ENCODE measurements around the gene EIF5AL1. TPM values are rescaled to one million over a fixed set of nuclear protein-coding genes. Genes with fewer than 3 reads are reported as not detected.
A peak's percentile ranks its signal among the peaks of the same experiment; 100 is the strongest.

EIF5AL1 gene
- total and polyA plus RNA-seq, 9 of the 15 experiments (the other 6 are each of a cell fraction or from before 2014, with no cell fraction given): 0.03 to 3.4 (median 0.53) TPM; not detected in 1

GRCh38 chr10:79502561-79503309 is 9.6 kb upstream of the EIF5AL1 start (continued):
- TF ChIP-seq ZNF740 (CRISPR knock-in tag; IDR thresholded peaks at IDR 0.05) (peak; percentile 17; the same call in 1 of the 2 replicates), ZNF740 (tag; IDR thresholded peaks at IDR 0.05) (0 out of 4 replicates have a peak, but pooled peaks of 1 of the 2 experiments have one; percentile 29), ZNF197 (CRISPR knock-in tag; IDR thresholded peaks at IDR 0.05; ENCODE audit: low read depth) (no peak), EHMT2 (IDR thresholded peaks at IDR 0.05) (no peak), NR0B1 (IDR thresholded peaks at IDR 0.05; ENCODE audit: partially characterized antibody) (no peak), SMC3 (conservative IDR thresholded peaks at IDR 0.05; ENCODE audit: insufficient read depth, low read depth, low read length) (peak; percentile 71), ZNF512 (tag; IDR thresholded peaks at IDR 0.05) (peak; percentile 63; the same call in 1 of the 2 replicates), MCM7 (IDR thresholded peaks at IDR 0.05) (0 out of 4 replicates have a peak, but pooled peaks of 1 of the 2 experiments have one; percentile 22), IRF2 (CRISPR knock-in tag; IDR thresholded peaks at IDR 0.05) (no peak), STAT6 (CRISPR knock-in tag; IDR thresholded peaks at IDR 0.05) (no peak), PHB2 (IDR thresholded peaks at IDR 0.05; ENCODE audit: low read depth) (no peak)
